GM18526 (cell line): ENCODE data around the gene TUBA3E.
A peak's percentile ranks its signal among the peaks of the same experiment; 100 is the strongest.

Experiments used
- POLR2A ChIP-seq: IDR thresholded peaks from 3 replicates; pipeline ENCODE4 v1.6.1; 2011; ENCODE audit not compliant: insufficient read length; ENCODE audit errors: extremely low read depth

Gene TUBA3E

GRCh38 chr2:130198343-130198742 lies at the start of gene TUBA3E:
TUBA3E (minus strand) TSS chr2:130198439; CDS start chr2:130198360, 79 bp downstream.
- no peak for TF ChIP-seq POLR2A

- TF ChIP-seq POLR2A = no peak
Measured at GRCh38 chr2:130246430-130246829, 48.2 kb upstream of the TUBA3E start.

DNA sequence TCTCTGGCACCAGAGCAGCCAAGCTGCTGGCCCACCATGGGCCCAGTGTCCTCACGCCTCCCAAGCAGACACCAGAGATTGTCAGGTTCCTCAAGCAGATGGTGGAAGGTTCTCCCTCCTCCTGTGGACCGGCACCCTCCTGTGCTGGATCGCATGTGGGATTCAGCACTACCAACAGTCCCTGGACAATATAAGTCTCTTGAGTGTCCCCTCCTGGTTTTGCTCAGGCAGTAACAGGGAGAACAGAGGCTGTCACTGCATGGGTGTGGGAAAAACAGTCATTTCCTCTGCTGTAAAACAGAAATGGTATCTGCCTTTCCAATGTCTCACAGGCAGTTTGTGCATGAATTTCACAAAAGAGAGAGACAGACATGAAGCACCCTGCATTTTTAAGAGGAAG lies 47.7 kb upstream of the TUBA3E start:
- no peak for TF ChIP-seq POLR2A

DNA sequence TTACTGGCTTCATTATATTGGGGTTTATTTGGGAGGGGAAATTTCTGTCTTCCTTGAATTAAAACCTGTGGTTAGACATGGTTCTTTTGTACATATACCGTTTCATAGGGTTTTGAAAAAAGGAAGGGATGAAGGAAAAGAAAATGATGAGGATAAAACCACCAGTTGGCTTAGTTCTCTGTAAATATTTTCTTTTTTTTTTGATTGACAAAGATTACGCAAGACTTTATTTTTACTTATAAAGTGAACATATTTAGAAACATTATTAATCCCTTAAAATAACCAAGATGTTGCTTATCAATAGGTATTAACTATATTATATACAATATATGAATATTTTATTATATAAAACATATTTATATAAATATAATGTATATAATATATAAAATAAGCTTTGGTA lies 45.1 kb upstream of the TUBA3E start:
- no peak for TF ChIP-seq POLR2A

- no peak for TF ChIP-seq POLR2A
Measured at GRCh38 chr2:130241041-130241707, 42.9 kb upstream of the TUBA3E start.

DNA sequence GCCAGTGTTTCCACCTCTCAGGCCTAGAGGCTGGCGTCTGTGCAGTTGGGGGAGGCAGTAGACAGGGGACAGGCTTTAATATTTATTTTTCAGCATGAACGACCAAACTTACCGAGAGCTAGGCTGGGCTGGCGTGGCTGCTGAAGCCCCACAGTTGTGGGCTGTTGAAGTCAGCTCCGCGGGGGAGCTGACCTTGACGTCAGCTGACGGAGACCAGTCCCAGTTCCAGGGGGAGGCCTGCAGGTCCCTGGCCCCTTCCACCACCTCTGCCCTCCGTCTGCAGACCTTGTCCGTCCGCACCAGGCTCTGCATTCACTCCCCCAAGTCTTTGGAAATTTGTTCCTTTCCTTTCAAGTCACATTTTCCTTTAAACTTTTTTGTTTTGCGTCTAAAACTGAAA lies 33.4 kb upstream of the TUBA3E start:
- no peak for TF ChIP-seq POLR2A

GRCh38 chr2:130190237-130190636 lies 8.0 kb downstream of the TUBA3E start:
- TF ChIP-seq POLR2A = no peak

DNA sequence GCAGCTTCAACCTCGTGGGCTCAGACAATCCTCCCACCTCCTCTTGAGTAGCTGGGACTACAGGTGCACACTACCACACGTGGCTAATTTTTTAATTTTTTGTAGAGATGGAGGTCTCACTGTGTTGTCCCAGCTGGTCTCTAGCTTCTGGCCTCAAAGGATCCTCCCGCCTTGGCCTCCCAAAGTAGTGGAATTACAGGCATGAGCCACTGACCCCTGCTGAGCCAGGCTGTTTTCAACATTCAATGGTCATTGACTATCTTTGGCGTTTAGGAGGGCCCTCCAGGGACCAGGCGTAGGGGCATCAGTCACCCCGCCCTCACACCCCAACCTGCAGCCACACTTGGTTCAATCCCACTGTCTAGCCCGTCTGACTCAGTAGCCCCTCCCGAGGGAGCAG lies 11.0 kb downstream of the TUBA3E start:
- no peak for TF ChIP-seq POLR2A

GRCh38 chr2:130186391-130186790 lies 11.8 kb downstream of the TUBA3E start:
- TF ChIP-seq POLR2A = no peak

DNA sequence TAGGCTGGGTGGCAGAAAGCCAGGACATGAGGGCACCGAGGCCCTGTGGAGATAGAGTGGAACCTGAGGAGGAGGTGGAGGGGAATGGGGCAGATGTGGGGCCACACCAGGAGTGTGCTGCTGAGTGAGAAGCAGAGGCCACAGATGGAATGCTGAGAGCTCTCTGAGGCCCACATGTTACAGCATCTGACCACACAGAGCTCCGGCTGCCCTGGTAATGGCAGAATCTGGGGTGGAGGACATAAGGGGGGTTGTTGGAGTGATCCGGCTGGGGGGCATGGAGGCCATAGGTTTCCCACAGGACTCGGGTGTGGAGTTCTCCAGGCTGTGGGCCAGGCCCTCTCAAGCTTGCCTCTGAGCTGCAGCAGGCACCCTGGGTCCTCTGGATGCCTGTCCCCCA lies 12.3 kb downstream of the TUBA3E start:
- TF ChIP-seq POLR2A = no peak

DNA sequence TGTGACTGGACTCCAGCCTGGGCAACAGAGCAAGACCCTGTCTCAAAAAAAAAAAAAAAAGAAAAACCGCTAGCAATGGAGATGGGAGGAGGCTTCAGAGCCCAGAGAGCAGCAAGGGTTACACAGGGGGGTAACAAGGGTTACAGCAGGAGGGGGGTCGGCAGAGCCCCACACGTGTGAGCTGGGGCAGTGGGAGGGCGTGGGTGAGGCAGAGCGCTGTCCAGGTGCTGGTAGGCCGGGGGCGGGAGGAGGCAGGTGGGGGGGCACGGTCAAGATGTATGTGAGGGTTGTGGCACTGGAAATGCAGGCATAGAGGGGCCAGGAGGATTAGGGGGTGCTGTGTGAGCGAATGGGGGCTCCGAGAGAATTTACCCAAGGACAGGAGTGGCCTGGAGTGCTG lies 12.8 kb downstream of the TUBA3E start:
- no peak for TF ChIP-seq POLR2A

- no peak for TF ChIP-seq POLR2A
Measured at GRCh38 chr2:130183512-130184373, 14.5 kb downstream of the TUBA3E start.

- TF ChIP-seq POLR2A = peak; percentile 54
Measured at GRCh38 chr2:130181880-130182682, 16.2 kb downstream of the TUBA3E start, which contains the start of gene MZT2B. MZT2B (plus strand) TSS chr2:130182262; CDS start chr2:130182283, 21 bp downstream.

- peak; percentile 60 for TF ChIP-seq POLR2A
Measured at GRCh38 chr2:130181325-130181879, 16.8 kb downstream of the TUBA3E start, which contains the start of gene SMPD4. SMPD4 (minus strand) TSS chr2:130181602; CDS start chr2:130176592, 5,010 bp downstream.

- TF ChIP-seq POLR2A = no peak
Measured at GRCh38 chr2:130169896-130170295, 28.3 kb downstream of the TUBA3E start.
